ELF-1 (cell line): ENCODE data around the gene GNA12.
A peak's percentile ranks its signal among the peaks of the same experiment; 100 is the strongest.
"Not testable (repeated sequence)": the region's sequence is repeated elsewhere in the genome, so short reads cannot be mapped to it uniquely, and the experiment has no call there.

ENCODE experiments used
- DNase-seq: peaks from one replicate; pipeline ENCODE4 v3.0.0-alpha.2; 2016; ENCODE audit warnings: low read depth, low spot score

GNA12 gene

GRCh38 chr7:2693420-2694121, 150.5 kb downstream of the GNA12 start:
- DNase-seq = not testable (repeated sequence)

- no peak for DNase-seq
Observed at GRCh38 chr7:2692543-2692942, 151.6 kb downstream of the GNA12 start.

GRCh38 chr7:2691932-2692439, 152.1 kb downstream of the GNA12 start:
- not testable (repeated sequence) for DNase-seq

- DNase-seq = no peak
Observed at GRCh38 chr7:2691011-2691707, 152.9 kb downstream of the GNA12 start.

- no peak for DNase-seq
Observed at GRCh38 chr7:2689951-2690705, 154.0 kb downstream of the GNA12 start.

- no peak for DNase-seq
Observed at GRCh38 chr7:2689343-2689847, 154.7 kb downstream of the GNA12 start.

GRCh38 chr7:2688409-2689342, 155.4 kb downstream of the GNA12 start:
- no peak for DNase-seq

GRCh38 chr7:2687881-2688318, 156.2 kb downstream of the GNA12 start, which contains the start of gene AMZ1:
TSS of gene AMZ1 (plus strand) at chr7:2688202. CDS start at chr7:2700452, 12,250 bp downstream.
- DNase-seq = no peak

- no peak for DNase-seq
Observed at GRCh38 chr7:2687338-2687869, 156.7 kb downstream of the GNA12 start.

- DNase-seq = no peak
Observed at GRCh38 chr7:2686101-2686500, 158.0 kb downstream of the GNA12 start.

GRCh38 chr7:2684501-2684900, 159.6 kb downstream of the GNA12 start:
- DNase-seq = no peak

GRCh38 chr7:2681929-2682799, 161.9 kb downstream of the GNA12 start:
- DNase-seq = no peak

- DNase-seq = peak; percentile 79
Observed at GRCh38 chr7:2680792-2681490, 163.2 kb downstream of the GNA12 start.

GRCh38 chr7:2680256-2680655, 163.9 kb downstream of the GNA12 start:
- no peak for DNase-seq

- not testable (repeated sequence) for DNase-seq
Observed at GRCh38 chr7:2679135-2680127, 164.7 kb downstream of the GNA12 start.

GRCh38 chr7:2678454-2678853, 165.7 kb downstream of the GNA12 start:
- not testable (repeated sequence) for DNase-seq
